K562 (cell line): Measurements from ENCODE around the gene ACTN4. TPM values are rescaled to one million over a fixed set of nuclear protein-coding genes. Genes with fewer than 3 reads are reported as not detected.

Experiments
- CBFA2T3 ChIP-seq: fragments of 450-650 bp; IDR thresholded peaks from 2 replicates; pipeline ENCODE4 v1.6.1; 2017
- CCNT2 ChIP-seq: IDR thresholded peaks from 2 replicates; pipeline ENCODE4 v1.6.1; 2011; ENCODE audit warnings: borderline replicate concordance, low read depth, mild to moderate bottlenecking, moderate library complexity, mixed read lengths, low read length; ENCODE audit not compliant: insufficient read length; ENCODE audit errors: extremely low read depth
- CREB3 ChIP-seq: fragments of 450-650 bp; conservative IDR thresholded peaks from 2 replicates; pipeline ENCODE4 v1.6.1; 2016; ENCODE audit warnings: missing genetic modification characterization, low read depth, mild to moderate bottlenecking, missing compliant biosample characterization, moderate library complexity
- EP300 ChIP-seq: IDR thresholded peaks from 2 replicates; pipeline ENCODE4 v1.6.1; 2012; ENCODE audit warnings: low read length, improper control_type of control experiment
- ESRRA ChIP-seq: fragments of 450-650 bp; IDR thresholded peaks from 2 replicates; pipeline ENCODE4 v1.6.1; 2014; ENCODE audit warnings: low read depth, mild to moderate bottlenecking, moderate library complexity, borderline replicate concordance
- FOXA1 ChIP-seq: fragments of 450-650 bp; IDR thresholded peaks from 2 replicates; pipeline ENCODE4 v1.6.1; 2016; ENCODE audit warnings: mild to moderate bottlenecking, borderline replicate concordance
- GABPB2 ChIP-seq: fragments of 250-450 bp; sonication (Bioruptor Pico); conservative IDR thresholded peaks from 2 replicates; pipeline ENCODE4 v1.5.1; 2021; ENCODE audit warnings: mild to moderate bottlenecking
- GTF2E2 ChIP-seq: fragments of 200-800 bp; sonication (Bioruptor generic); IDR thresholded peaks from 2 replicates; pipeline ENCODE4 v1.6.1; 2016; ENCODE audit warnings: missing genetic modification characterization, missing compliant biosample characterization
- HMGXB4 ChIP-seq: sonication (generic); formaldehyde crosslinking; IDR thresholded peaks from 2 replicates; pipeline ENCODE4 v1.8.1; 2023; ENCODE audit warnings: mild to moderate bottlenecking, missing genetic modification reagents
- KDM1A ChIP-seq, 2 experiments: fragments of 450-650 bp; IDR thresholded peaks; 2 replicates each; pipeline ENCODE4 v1.6.1; 2016; ENCODE audit warnings: mild to moderate bottlenecking in 2 of 2
- NFIC ChIP-seq: fragments of 450-650 bp; IDR thresholded peaks from 2 replicates; pipeline ENCODE4 v1.6.1; 2017; ENCODE audit warnings: mild to moderate bottlenecking, inconsistent platforms
- RBM17 ChIP-seq: fragments of 200-400 bp; formaldehyde crosslinking; IDR thresholded peaks from 2 replicates; pipeline ENCODE4 v1.6.1; 2017; ENCODE audit warnings: low read depth, mild to moderate bottlenecking, low read length, borderline replicate concordance
- RCOR1 ChIP-seq, 2 experiments: IDR thresholded peaks; 2 replicates each; pipeline ENCODE4 v1.6.1; 2012; ENCODE audit warnings: low read depth in 2 of 2, low read length in 2 of 2, borderline replicate concordance in 1 of 2, improper control_type of control experiment in 1 of 2
- SMARCA5 ChIP-seq: fragments of 450-650 bp; IDR thresholded peaks from 2 replicates; pipeline ENCODE4 v1.6.1; 2016
- TEAD4 ChIP-seq, 2 experiments: sonication (generic) in 1 of 2; formaldehyde crosslinking in 1 of 2; IDR thresholded peaks; 2 replicates each; pipeline versions ENCODE4 v1.6.1 to v1.8.0; 2012 to 2022; ENCODE audit warnings: borderline replicate concordance in 1 of 2, inconsistent platforms in 1 of 2, low read length in 1 of 2, mild to moderate bottlenecking in 1 of 2, missing genetic modification reagents in 1 of 2
- ZHX1 ChIP-seq: fragments of 150-350 bp; conservative IDR thresholded peaks from 2 replicates; pipeline ENCODE4 v1.6.1; 2014; ENCODE audit warnings: low read length
- ZKSCAN1 ChIP-seq: fragments of 150-350 bp; IDR thresholded peaks from 2 replicates; pipeline ENCODE4 v1.6.1; 2016; ENCODE audit warnings: low read depth, low read length
- polyA plus RNA-seq, 8 experiments: library from polyadenylated mRNA; depleted of rRNA in 4 of 8; stranded (reverse) in 5 of 8; unstranded in 3 of 8; fragments of >200 nt; fragmentation: Nextera tagmentation in 2 of 8; fragmentation: Illumina TruSeq in 1 of 8; extraction: Ambion mirVana in 2 of 8; extraction: Trizol in 1 of 8; gene quantifications; 2 replicates each; pipeline versions ENCODE4 v1.2.1 to v1.2.3, GENCODE V29; 2011 to 2014; ENCODE audit warnings: inconsistent platforms in 1 of 8, missing spikeins in 1 of 8
- total RNA-seq, 7 experiments: library from RNA; depleted of rRNA in 6 of 7; stranded (reverse); fragments of >200 nt in 6 of 7; fragmentation: Illumina TruSeq in 2 of 7; extraction: Trizol in 2 of 7; gene quantifications; 2 replicates each; pipeline versions ENCODE4 v1.2.1 to v1.2.3, GENCODE V29; 2011 to 2021; ENCODE audit warnings: low replicate concordance in 1 of 7

The ACTN4 gene
- total and polyA plus RNA-seq, 9 of the 15 experiments (the other 6 are each of a cell fraction or from before 2014, with no cell fraction given) = 3.1 to 385 (median 125) TPM

GRCh38 chr19:38727868-38728660 is 80.6 kb downstream of the ACTN4 start (continued):
- TF ChIP-seq HMGXB4 (no peak), CREB3 (tag) (no peak), ZKSCAN1 (no peak), ESRRA (peak; percentile 55; the same call in 1 of the 2 replicates), GABPB2 (no peak), NFIC (peak; percentile 6; the same call in 1 of the 2 replicates), SMARCA5 (peak; percentile 97), ZHX1 (no peak), KDM1A (IDR thresholded peaks at IDR 0.05) (peak; percentile 72 to 86), RBM17 (no peak), CBFA2T3 (0 out of 2 replicates have a peak, but pooled peaks have one; percentile 40), GTF2E2 (tag) (no peak), RCOR1 (IDR thresholded peaks at IDR 0.05; ENCODE audit: borderline replicate concordance in 1 of 2, low read depth in 2 of 2, low read length in 2 of 2) (peak in 1 of 2 experiments; percentile 74; a peak in 2 of 4 replicates), TEAD4 (IDR thresholded peaks at IDR 0.05; ENCODE audit: low read length) (peak; percentile 65), TEAD4 (CRISPR knock-in tag; IDR thresholded peaks at IDR 0.05; ENCODE audit: borderline replicate concordance) (no peak), FOXA1 (no peak), EP300 (peak; percentile 14; the same call in 1 of the 2 replicates), CCNT2 (no peak)
